ENCODE results near the gene FAF2.
"Not testable (repeated sequence)": the region's sequence is repeated elsewhere in the genome, so short reads cannot be mapped to it uniquely, and the experiment has no call there.

The FAF2 gene

DNA sequence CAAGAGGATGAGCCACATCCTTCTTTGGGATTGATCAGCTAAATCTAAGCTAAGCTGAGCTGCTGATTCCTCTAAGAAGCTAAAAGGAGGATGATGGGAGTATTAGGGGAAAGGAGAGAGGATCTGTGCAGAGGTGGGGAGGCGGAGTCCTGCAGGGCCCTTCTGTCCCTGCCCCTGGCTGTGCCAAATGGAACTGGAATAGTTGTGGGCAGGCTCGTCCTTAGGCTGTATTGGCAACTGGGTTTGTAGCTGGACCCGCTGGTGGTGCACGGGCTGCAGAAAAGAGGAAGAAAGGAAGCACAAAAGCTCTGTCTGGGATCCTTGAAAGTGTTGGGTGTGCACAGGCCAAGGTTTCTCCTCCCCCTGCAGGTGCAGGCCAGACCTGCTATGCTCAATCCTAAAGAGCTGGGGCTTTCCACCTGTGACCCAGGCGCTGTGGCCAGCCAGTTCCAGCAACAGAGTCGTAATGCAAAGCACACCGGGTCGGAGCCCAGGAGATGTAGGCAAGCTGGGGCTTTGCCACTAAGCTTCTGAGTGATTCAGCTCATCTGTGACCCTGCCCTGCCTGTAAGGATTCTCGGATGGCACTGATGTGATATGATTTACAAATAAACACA is 41.6 kb upstream of the FAF2 start:
- Histone ChIP-seq H3K36me3 (ENCODE audit: low read depth) (peaks cover 74% of the 10 kb centered on the region), H3K27me3 (ENCODE audit: insufficient read depth, poor library complexity, severe bottlenecking) (no peaks in the 10 kb centered on the region), H3K9me3 (ENCODE audit: severe bottlenecking) (no peaks in the 10 kb centered on the region), H3K4me1 (ENCODE audit: insufficient read depth, poor library complexity, severe bottlenecking) (peaks cover 25% of the 10 kb centered on the region), H3K27ac (ENCODE audit: poor library complexity, severe bottlenecking) (no peak overlapping the region), H3K4me3 (ENCODE audit: severe bottlenecking) (no peak overlapping the region)
- DNase-seq (ENCODE audit: low spot score) (no peak), ATAC-seq (ENCODE audit: low read depth) (no peak)
- TF ChIP-seq, protein P1, sequence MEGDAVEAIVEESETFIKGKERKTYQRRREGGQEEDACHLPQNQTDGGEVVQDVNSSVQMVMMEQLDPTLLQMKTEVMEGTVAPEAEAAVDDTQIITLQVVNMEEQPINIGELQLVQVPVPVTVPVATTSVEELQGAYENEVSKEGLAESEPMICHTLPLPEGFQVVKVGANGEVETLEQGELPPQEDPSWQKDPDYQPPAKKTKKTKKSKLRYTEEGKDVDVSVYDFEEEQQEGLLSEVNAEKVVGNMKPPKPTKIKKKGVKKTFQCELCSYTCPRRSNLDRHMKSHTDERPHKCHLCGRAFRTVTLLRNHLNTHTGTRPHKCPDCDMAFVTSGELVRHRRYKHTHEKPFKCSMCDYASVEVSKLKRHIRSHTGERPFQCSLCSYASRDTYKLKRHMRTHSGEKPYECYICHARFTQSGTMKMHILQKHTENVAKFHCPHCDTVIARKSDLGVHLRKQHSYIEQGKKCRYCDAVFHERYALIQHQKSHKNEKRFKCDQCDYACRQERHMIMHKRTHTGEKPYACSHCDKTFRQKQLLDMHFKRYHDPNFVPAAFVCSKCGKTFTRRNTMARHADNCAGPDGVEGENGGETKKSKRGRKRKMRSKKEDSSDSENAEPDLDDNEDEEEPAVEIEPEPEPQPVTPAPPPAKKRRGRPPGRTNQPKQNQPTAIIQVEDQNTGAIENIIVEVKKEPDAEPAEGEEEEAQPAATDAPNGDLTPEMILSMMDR (IDR thresholded peaks at IDR 0.05; ENCODE audit: poor library complexity, severe bottlenecking): no peak

DNA sequence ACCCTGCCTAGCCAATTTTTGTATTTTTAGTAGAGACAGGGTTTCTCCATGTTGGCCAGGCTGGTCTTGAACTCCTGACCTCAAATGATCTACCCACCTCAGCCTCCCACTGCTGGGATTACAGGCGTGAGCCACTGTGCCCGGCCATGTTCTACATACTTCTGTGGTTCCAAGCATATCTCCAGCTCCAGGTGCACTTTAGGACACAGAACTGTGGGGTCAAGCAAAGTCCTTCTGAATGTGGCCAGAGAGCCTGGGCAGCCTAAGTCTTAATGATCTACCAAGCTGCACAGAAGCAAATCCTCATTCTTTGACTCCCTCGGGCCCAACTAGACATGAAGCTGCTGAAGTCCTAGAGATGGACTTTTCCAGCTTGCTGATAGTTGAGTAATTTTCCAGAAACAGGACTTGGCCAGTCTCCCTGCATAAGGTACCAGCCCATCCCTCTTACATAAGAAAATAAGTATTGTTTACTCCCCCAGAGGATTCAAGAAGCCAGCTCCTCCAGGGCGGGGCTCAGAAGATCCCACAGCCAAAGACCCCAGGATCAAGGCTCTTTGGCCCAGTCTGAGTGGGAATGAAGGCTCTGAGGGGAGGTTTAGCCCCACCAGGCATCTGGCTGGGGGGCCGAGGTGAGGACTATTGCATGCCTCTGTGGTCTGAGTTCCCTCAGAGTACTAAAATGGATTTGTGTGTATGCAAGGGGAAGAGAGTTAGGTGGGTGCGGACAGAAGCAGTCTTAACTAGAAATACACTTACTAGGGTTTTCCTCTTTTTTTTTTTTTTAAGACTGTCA is 40.5 kb upstream of the FAF2 start:
- ATAC-seq (ENCODE audit: low read depth) (no peak), DNase-seq (ENCODE audit: low spot score) (no peak)
- Histone ChIP-seq H3K9me3 (ENCODE audit: severe bottlenecking) (no peaks in the 10 kb centered on the region), H3K4me3 (ENCODE audit: severe bottlenecking) (no peak overlapping the region), H3K27ac (ENCODE audit: poor library complexity, severe bottlenecking) (no peak overlapping the region), H3K27me3 (ENCODE audit: insufficient read depth, poor library complexity, severe bottlenecking) (no peaks in the 10 kb centered on the region), H3K36me3 (ENCODE audit: low read depth) (peaks cover 71% of the 10 kb centered on the region), H3K4me1 (ENCODE audit: insufficient read depth, poor library complexity, severe bottlenecking) (peaks cover 32% of the 10 kb centered on the region)
- TF ChIP-seq, protein P1 (IDR thresholded peaks at IDR 0.05; ENCODE audit: poor library complexity, severe bottlenecking): no peak

DNA sequence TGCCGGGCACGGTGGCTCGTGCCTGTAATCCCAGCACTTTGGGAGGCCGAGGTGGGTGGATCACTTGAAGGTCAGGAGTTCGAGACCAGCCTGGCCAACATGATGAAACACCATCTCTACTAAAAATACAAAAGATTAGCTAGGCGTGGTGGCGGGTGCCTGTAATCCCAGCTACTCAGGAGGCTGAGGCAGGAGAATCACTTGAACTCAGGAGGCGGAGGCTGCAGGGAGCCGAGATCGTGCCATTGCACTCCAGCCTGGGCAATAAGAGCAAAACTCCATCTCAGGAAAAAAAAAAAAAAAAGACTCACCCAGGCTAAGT is 40.0 kb upstream of the FAF2 start:
- not testable (repeated sequence) for H3K4me3 ChIP-seq (ENCODE audit: severe bottlenecking); H3K27me3 ChIP-seq (ENCODE audit: insufficient read depth, poor library complexity, severe bottlenecking); H3K27ac ChIP-seq (ENCODE audit: poor library complexity, severe bottlenecking); ATAC-seq (ENCODE audit: low read depth); DNase-seq (ENCODE audit: low spot score); H3K9me3 ChIP-seq (ENCODE audit: severe bottlenecking)
- peaks cover 71% of the 10 kb centered on the region for H3K36me3 ChIP-seq (ENCODE audit: low read depth)
- H3K4me1 ChIP-seq (ENCODE audit: insufficient read depth, poor library complexity, severe bottlenecking): peaks cover 37% of the 10 kb centered on the region

DNA sequence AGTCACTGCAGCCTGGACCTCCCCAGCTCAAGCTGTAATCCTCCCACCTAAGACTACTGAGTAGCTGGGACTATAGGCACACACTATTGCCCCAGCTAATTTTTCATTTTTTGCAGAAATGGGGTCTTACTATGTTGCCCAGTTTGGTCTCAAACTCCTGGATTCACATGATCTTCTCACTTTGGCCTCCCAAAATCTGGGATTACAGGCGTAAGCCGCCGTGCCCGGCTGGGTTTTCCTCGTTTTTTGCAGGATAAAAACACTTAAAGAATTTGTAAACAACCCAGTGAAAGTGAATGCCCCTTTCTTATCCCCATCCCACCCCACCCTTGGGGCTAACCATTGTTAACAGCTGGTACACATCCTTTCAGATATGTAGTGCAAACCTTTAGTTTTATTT is 39.6 kb upstream of the FAF2 start:
- H3K4me1 ChIP-seq (ENCODE audit: insufficient read depth, poor library complexity, severe bottlenecking): peaks cover 41% of the 10 kb centered on the region
- TF ChIP-seq, protein P1 (IDR thresholded peaks at IDR 0.05; ENCODE audit: poor library complexity, severe bottlenecking): no peak
- no peaks in the 10 kb centered on the region for H3K9me3 ChIP-seq (ENCODE audit: severe bottlenecking)
- DNase-seq (ENCODE audit: low spot score) (no peak), ATAC-seq (ENCODE audit: low read depth) (no peak)
- peaks cover 68% of the 10 kb centered on the region for H3K36me3 ChIP-seq (ENCODE audit: low read depth)
- no peak overlapping the region for H3K27ac ChIP-seq (ENCODE audit: poor library complexity, severe bottlenecking)
- H3K27me3 ChIP-seq (ENCODE audit: insufficient read depth, poor library complexity, severe bottlenecking): no peaks in the 10 kb centered on the region
- H3K4me3 ChIP-seq (ENCODE audit: severe bottlenecking): no peak overlapping the region

DNA sequence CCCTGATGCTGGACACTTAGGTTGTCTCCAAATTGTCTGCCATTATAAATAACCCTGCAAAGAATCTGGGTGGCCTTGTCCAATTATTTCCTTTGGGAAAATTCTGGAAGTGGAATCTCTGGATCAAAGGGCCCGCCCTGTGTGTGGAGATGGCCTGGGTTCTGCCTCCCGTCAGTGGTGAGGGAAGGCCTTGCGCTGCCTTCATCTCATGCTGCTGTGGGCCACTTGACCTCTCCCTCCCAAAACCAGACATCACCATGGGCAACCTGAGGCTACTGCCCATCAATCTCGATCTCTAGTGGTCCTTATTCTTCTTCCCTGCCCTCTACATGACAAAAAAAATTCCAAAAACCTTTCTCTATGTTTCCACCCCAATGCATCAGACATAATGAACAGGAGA is 38.4 kb upstream of the FAF2 start:
- H3K4me1 ChIP-seq (ENCODE audit: insufficient read depth, poor library complexity, severe bottlenecking): peaks cover 47% of the 10 kb centered on the region

More for the DNA sequence above, 38.4 kb upstream of the FAF2 start:
- ATAC-seq (ENCODE audit: low read depth) (no peak), DNase-seq (ENCODE audit: low spot score) (peak; percentile 27)
- H3K9me3 ChIP-seq (ENCODE audit: severe bottlenecking): no peaks in the 10 kb centered on the region
- no peaks in the 10 kb centered on the region for H3K27me3 ChIP-seq (ENCODE audit: insufficient read depth, poor library complexity, severe bottlenecking)
- TF ChIP-seq, protein P1 (IDR thresholded peaks at IDR 0.05; ENCODE audit: poor library complexity, severe bottlenecking): no peak
- H3K27ac ChIP-seq (ENCODE audit: poor library complexity, severe bottlenecking): peak overlapping the region; percentile 94
- H3K36me3 ChIP-seq (ENCODE audit: low read depth): peaks cover 62% of the 10 kb centered on the region
- H3K4me3 ChIP-seq (ENCODE audit: severe bottlenecking): no peak overlapping the region

Measured in RWPE2 (cell line).